GM19043 (cell line): ENCODE measurements around the gene STXBP2.

Experiments used
- ATAC-seq: cut with Tn5 transposase; IDR thresholded peaks from one replicate; pipeline ENCODE4 v1.9.1; 2021; ENCODE audit warnings: low read depth; ENCODE audit not compliant: unreplicated experiment

Gene STXBP2

GRCh38 chr19:7677669-7678311 is 40.9 kb downstream of the STXBP2 start:
- ATAC-seq: no peak

DNA sequence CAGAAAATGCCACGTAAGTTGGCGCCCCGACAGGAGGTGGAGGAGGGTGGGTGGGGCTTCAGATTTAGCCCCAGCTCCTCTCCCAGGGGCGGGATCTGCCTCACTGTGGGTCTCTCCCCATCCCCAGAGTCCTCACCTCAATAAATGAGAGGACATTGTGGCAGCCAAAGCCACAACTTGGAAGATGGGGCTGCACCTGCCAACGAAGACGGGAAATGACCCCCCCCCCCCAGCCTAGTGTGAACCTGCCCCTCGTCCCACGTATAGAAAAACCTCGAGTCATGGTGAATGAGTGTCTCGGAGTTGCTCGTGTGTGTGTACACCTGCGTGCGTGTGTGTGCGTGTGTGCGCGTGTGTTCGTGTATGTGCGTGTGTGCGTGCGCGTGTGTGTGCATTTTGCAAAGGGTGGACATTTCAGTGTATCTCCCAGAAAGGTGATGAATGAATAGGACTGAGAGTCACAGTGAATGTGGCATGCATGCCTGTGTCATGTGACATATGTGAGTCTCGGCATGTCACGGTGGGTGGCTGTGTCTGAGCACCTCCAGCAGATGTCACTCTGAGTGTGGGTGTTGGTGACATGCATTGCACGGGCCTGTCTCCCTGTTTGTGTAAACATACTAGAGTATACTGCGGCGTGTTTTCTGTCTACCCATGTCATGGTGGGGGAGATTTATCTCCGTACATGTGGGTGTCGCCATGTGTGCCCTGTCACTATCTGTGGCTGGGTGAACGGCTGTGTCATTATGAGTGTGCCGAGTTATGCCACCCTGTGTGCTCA is 42.3 kb downstream of the STXBP2 start:
- no peak for ATAC-seq

DNA sequence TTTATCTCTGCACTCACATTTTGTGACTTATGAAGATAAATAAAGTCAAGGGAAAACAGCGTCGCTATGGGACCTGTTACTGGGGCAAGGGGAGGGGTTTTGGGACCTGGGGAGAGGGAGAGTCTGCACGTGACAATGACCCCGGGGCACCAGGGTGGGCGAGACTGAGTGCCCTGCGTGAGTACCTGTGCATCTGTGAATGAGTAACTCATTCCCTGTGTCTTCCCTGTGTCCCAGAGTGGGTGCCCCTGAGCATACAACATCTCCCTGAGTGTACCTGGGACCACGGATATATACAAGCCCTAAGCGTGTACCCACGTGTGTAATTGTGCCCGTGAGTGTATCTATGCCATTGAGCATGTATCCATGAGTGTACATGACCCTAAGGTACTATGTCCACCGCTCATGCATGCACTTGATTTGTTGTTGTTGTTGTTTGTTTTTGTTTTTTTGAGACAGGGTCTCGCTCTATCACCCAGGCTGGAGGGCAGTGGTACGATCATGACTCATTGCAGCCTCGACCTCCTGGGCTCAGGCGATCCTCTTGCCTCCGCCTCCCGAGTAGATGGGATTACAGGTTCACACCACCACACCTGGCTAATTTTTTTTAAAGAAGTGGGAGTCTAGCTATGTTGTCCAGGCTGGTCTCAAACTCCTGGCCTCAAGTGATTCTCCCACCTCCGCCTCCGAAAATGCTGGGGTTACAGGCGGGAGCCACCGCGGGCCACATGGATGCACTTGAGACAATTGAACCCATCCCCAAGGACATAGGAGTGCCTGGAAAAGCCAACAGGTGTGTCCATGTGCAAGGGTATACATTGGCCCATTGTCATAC is 43.1 kb downstream of the STXBP2 start:
- no peak for ATAC-seq

DNA sequence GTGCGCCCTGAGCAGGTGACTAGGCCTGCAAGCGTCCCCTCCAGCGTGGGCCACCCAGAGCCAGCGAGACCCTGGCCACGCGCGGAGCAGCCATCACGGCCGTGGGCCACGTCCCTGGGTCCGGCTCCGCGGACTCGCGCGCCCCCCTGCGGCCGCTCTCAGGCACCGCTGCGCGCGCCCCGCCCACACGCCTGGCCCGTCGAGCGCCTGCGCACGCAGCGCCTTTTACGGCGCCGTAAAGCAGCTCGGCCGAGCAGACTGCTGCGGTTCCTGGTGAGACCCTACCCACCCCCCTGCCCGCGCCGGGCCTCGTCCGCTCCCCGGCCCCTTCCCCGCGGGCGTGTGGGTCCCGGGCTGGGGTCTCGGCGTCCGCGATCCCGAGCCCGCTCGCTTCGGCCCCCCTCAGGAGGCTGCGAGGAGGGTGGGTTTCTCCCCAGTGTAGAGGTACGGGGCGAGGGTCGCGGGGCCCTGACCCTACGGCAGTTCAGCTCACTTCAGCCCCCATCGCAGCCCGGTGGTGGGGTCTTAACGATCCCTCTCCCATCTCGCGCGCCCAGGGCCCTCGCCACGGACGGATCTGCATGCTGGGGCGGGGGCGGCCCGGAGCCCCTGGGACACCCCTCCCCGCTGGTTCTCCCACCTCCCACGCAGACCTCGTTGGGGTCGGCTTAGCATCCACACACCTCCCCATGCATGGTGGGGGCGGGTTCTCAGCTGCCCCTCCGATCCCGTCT is 43.9 kb downstream of the STXBP2 start, which contains the start of gene TRAPPC5:
TSS of gene TRAPPC5 (plus strand) at position 228 of the 734 bp plus-strand sequence. CDS start 1,421 bp downstream, outside the sequence.
- ATAC-seq: no peak

GRCh38 chr19:7681340-7682174 is 44.6 kb downstream of the STXBP2 start:
- ATAC-seq: no peak

DNA sequence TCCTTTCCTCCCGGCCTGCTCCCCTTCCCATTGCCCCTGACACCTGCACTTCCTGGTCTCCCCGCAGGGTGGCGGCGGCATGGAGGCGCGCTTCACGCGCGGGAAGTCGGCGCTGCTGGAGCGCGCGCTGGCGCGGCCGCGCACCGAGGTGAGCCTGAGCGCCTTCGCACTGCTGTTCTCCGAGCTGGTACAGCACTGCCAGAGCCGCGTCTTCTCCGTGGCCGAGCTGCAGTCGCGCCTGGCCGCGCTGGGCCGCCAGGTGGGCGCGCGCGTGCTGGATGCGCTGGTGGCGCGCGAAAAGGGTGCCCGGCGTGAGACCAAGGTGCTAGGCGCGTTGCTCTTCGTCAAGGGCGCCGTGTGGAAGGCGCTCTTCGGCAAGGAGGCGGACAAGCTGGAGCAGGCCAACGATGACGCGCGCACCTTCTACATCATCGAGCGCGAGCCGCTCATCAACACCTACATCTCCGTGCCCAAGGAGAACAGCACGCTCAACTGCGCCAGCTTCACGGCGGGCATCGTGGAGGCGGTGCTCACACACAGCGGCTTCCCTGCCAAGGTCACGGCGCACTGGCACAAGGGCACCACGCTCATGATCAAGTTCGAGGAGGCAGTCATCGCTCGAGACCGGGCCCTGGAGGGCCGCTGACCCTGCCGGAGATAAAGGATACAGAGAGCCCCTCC is 45.4 kb downstream of the STXBP2 start:
- ATAC-seq: no peak

GRCh38 chr19:7685546-7686445 is 48.9 kb downstream of the STXBP2 start:
- ATAC-seq: no peak

DNA sequence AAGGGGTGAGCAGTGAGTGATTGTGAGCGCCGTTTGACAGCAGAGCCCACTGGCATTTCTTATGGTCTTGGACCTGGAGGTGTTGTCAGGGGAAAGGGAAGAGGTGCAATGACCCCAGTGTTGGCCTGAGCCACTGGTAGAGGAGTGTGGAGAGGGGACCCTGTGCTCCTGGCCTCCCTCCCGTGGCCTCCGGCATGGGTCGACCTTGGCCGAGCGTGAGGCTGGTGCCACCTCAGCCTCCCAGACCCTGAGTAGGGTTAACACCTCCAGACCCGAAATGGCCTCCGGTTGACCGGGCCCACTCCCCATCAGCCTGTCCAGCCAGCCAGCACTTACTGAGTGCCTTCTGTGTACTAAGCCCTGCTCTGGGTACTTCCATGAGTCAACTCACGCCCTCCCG is 50.3 kb downstream of the STXBP2 start:
- no peak for ATAC-seq

GRCh38 chr19:7689165-7689564 is 52.3 kb downstream of the STXBP2 start:
- ATAC-seq: no peak

GRCh38 chr19:7690779-7691258 is 53.9 kb downstream of the STXBP2 start:
- no peak for ATAC-seq

- no peak for ATAC-seq
Observed at GRCh38 chr19:7691497-7691896, 54.6 kb downstream of the STXBP2 start.

GRCh38 chr19:7692417-7693088 is 55.6 kb downstream of the STXBP2 start:
- ATAC-seq: no peak

DNA sequence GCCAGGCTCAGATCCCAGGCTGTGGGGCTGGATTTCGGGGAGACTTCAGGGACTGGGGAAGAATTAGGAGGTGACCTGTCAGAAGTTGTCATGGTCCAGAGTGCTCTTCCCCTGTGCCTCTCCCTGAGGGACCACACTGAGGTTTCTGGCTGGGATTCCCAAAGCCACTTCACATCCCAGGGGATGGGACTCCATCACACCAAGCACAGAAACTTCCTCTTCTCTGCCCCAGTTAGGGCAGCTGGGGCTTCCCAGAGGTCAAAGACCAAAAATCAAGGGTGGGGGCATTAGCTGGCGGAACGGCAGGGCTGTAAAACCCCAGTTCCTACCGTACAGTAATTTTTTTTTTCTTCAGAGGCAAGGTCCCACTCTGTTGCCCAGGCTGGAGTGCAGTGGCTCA is 57.6 kb downstream of the STXBP2 start:
- no peak for ATAC-seq
